HepG2 (cell line): ENCODE data around the gene TFAP2E. TPM values are rescaled to one million over a fixed set of nuclear protein-coding genes. Genes with fewer than 3 reads are reported as not detected.
A peak's percentile ranks its signal among the peaks of the same experiment; 100 is the strongest.

Experiments
- ATF1 ChIP-seq: IDR thresholded peaks from 2 replicates; pipeline ENCODE4 v1.6.1; 2016; ENCODE audit warnings: mild to moderate bottlenecking, control low read depth
- BRCA1 ChIP-seq: sonication (generic); formaldehyde crosslinking; IDR thresholded peaks from 2 replicates; pipeline ENCODE4 v1.4.0; 2020; ENCODE audit warnings: missing genetic modification reagents
- HMG20B ChIP-seq: conservative IDR thresholded peaks from 2 replicates; pipeline ENCODE4 v1.6.1; 2016; ENCODE audit warnings: missing genetic modification reagents, missing compliant biosample characterization
- HNF1A ChIP-seq, 2 experiments: sonication (generic) in 1 of 2; formaldehyde crosslinking in 1 of 2; IDR thresholded peaks; 2 replicates each; pipeline versions ENCODE4 v1.4.0 to v1.6.1; 2016 to 2020; ENCODE audit warnings: borderline replicate concordance in 1 of 2, low read depth in 1 of 2, mild to moderate bottlenecking in 1 of 2, missing genetic modification reagents in 1 of 2
- MAX ChIP-seq: IDR thresholded peaks from 2 replicates; pipeline ENCODE4 v1.6.1; 2012; ENCODE audit warnings: inconsistent platforms
- PAXIP1 ChIP-seq: sonication (generic); formaldehyde crosslinking; conservative IDR thresholded peaks from 2 replicates; pipeline ENCODE4 v1.4.0; 2020; ENCODE audit warnings: mild to moderate bottlenecking, missing genetic modification reagents, moderate library complexity
- PCBP1 ChIP-seq: fragments of 200-400 bp; formaldehyde crosslinking; IDR thresholded peaks from 2 replicates; pipeline ENCODE4 v1.6.1; 2017; ENCODE audit warnings: mild to moderate bottlenecking, low read depth, low read length, borderline replicate concordance
- TFAP4 ChIP-seq: sonication (generic); IDR thresholded peaks from 2 replicates; pipeline ENCODE4 v1.6.1; 2016; ENCODE audit warnings: low read depth, borderline replicate concordance
- XBP1 ChIP-seq: sonication (generic); formaldehyde crosslinking; IDR thresholded peaks from 2 replicates; pipeline ENCODE4 v1.5.0; 2020; ENCODE audit warnings: missing genetic modification reagents
- ZBTB25 ChIP-seq: IDR thresholded peaks from 2 replicates; pipeline ENCODE4 v1.6.1; 2018; ENCODE audit warnings: missing genetic modification reagents
- ZFP1 ChIP-seq: IDR thresholded peaks from 2 replicates; pipeline ENCODE4 v1.6.1; 2016
- ZNF232 ChIP-seq: sonication (generic); formaldehyde crosslinking; IDR thresholded peaks from 2 replicates; pipeline ENCODE4 v1.4.0; 2020; ENCODE audit warnings: missing genetic modification reagents, borderline replicate concordance
- ZNF607 ChIP-seq: sonication (generic); formaldehyde crosslinking; IDR thresholded peaks from 2 replicates; pipeline ENCODE4 v1.5.1; 2020; ENCODE audit warnings: missing genetic modification reagents, mild to moderate bottlenecking, borderline replicate concordance
- ZNF703 ChIP-seq: sonication (generic); formaldehyde crosslinking; IDR thresholded peaks from 2 replicates; pipeline ENCODE4 v1.5.1; 2020; ENCODE audit warnings: missing genetic modification reagents, mild to moderate bottlenecking, moderate library complexity, borderline replicate concordance
- ZNF768 ChIP-seq: sonication (generic); formaldehyde crosslinking; IDR thresholded peaks from 2 replicates; pipeline ENCODE4 v1.4.0; 2020; ENCODE audit warnings: missing genetic modification reagents
- ZNF839 ChIP-seq: sonication (generic); formaldehyde crosslinking; IDR thresholded peaks from 2 replicates; pipeline ENCODE4 v1.4.0; 2020; ENCODE audit warnings: missing genetic modification reagents, mild to moderate bottlenecking, borderline replicate concordance
- polyA plus RNA-seq, 8 experiments: library from polyadenylated mRNA; depleted of rRNA in 3 of 8; stranded (reverse) in 7 of 8; unstranded in 1 of 8; fragments of >200 nt; fragmentation: Illumina TruSeq in 4 of 8; extraction: Trizol in 4 of 8; gene quantifications; 2 replicates each; pipeline versions ENCODE4 v1.2.1 to v1.2.3, GENCODE V29; 2011 to 2016; ENCODE audit warnings: low read depth in 4 of 8, missing spikeins in 1 of 8, mixed read lengths in 1 of 8; ENCODE audit not compliant: insufficient read depth in 1 of 8
- total RNA-seq, 5 experiments: library from RNA; depleted of rRNA; stranded (reverse); fragments of >200 nt; fragmentation: Illumina TruSeq; extraction: Trizol; gene quantifications; 2 replicates each; pipeline ENCODE4 v1.2.3, GENCODE V29; 2016; ENCODE audit warnings: low read depth in 1 of 5
- TF ChIP-seq, protein P1 (sequence below): sonication (generic); formaldehyde crosslinking; IDR thresholded peaks from 2 replicates; pipeline ENCODE4 v1.4.0; 2020; ENCODE audit warnings: missing genetic modification reagents

TFAP2E gene
- total and polyA plus RNA-seq, 2 of the 13 experiments (the other 11 are each of a cell fraction or from before 2014, with no cell fraction given) = 0.31 to 0.41 TPM

GRCh38 chr1:35556484-35557117 is 16.5 kb upstream of the TFAP2E start (continued):
- TF ChIP-seq PAXIP1 (CRISPR knock-in tag) = 0 out of 2 replicates have a peak, but pooled peaks have one; percentile 5
- TF ChIP-seq ZNF768 = peak; percentile 9; the same call in 1 of the 2 replicates
- no peak for TF ChIP-seq ZNF703
- no peak for TF ChIP-seq ZNF607 (CRISPR knock-in tag)
- peak; percentile 8; the same call in 1 of the 2 replicates for TF ChIP-seq HNF1A (IDR thresholded peaks at IDR 0.05; ENCODE audit: low read depth)
- TF ChIP-seq HNF1A (CRISPR knock-in tag; IDR thresholded peaks at IDR 0.05; ENCODE audit: borderline replicate concordance) = no peak
- TF ChIP-seq ZFP1 (CRISPR knock-in tag) = no peak
- no peak for TF ChIP-seq BRCA1 (CRISPR knock-in tag)
- no peak for TF ChIP-seq XBP1
- no peak for TF ChIP-seq HMG20B
- TF ChIP-seq PCBP1 = no peak
- TF ChIP-seq TFAP4 = peak; percentile 65; the same call in 1 of the 2 replicates
- no peak for TF ChIP-seq ATF1 (CRISPR knock-in tag)
- TF ChIP-seq ZNF839 (CRISPR knock-in tag) = no peak
- TF ChIP-seq MAX = no peak
- TF ChIP-seq, protein P1, sequence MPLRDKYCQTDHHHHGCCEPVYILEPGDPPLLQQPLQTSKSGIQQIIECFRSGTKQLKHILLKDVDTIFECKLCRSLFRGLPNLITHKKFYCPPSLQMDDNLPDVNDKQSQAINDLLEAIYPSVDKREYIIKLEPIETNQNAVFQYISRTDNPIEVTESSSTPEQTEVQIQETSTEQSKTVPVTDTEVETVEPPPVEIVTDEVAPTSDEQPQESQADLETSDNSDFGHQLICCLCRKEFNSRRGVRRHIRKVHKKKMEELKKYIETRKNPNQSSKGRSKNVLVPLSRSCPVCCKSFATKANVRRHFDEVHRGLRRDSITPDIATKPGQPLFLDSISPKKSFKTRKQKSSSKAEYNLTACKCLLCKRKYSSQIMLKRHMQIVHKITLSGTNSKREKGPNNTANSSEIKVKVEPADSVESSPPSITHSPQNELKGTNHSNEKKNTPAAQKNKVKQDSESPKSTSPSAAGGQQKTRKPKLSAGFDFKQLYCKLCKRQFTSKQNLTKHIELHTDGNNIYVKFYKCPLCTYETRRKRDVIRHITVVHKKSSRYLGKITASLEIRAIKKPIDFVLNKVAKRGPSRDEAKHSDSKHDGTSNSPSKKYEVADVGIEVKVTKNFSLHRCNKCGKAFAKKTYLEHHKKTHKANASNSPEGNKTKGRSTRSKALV (CRISPR knock-in tag) = 0 out of 2 replicates have a peak, but pooled peaks have one; percentile 38
- TF ChIP-seq ZBTB25 (CRISPR knock-in tag) = no peak
- 0 out of 2 replicates have a peak, but pooled peaks have one; percentile 46 for TF ChIP-seq ZNF232
